ENCODE data around the gene INSR. TPM values are rescaled to one million over a fixed set of nuclear protein-coding genes. Genes with fewer than 3 reads are reported as not detected.
A peak's percentile ranks its signal among the peaks of the same experiment; 100 is the strongest.

Gene INSR
- total and polyA plus RNA-seq, 2 donors from 2014 or later: 15.5 to 50.4 TPM

DNA sequence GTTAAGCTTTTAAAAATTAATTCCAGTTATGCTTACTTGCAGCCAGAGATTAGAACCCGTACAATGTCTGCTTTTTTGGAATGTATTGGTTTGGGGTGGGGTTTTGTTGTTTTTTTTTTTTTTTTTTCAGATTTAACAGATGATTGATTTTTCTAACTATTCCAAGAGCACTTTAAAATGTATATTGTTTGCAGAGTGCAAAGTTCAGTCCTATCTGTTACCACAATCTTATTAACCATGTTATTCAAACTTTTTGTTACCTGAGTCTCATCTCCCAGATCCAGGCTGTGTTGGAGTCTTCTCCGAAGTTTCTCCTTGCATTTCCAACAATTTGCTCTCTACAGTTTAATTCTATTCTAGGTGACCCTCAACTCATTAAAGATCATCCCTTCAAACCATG lies 91.3 kb downstream of the INSR start:
- peaks cover 0 to 18% (median 11%) of the 10 kb centered on the region in 3 donors for H3K4me1 ChIP-seq (ENCODE audit: control insufficient read depth in 2 of 3, insufficient read depth in 2 of 3, low read depth in 1 of 3, low read length in 3 of 3)
- FAIRE-seq: no peak
- H3K9ac ChIP-seq (ENCODE audit: low read length in 3 of 3): no peak overlapping the region
- H3K9me3 ChIP-seq (ENCODE audit: control insufficient read depth in 2 of 3, insufficient read depth in 1 of 3, low read length in 3 of 3): no peaks in the 10 kb centered on the region
- H3K27ac ChIP-seq (ENCODE audit: low read depth in 2 of 2, low read length in 2 of 2): no peak overlapping the region
- H3K27me3 ChIP-seq (ENCODE audit: control insufficient read depth, insufficient read depth, low read length): no peaks in the 10 kb centered on the region
- TF ChIP-seq, protein P1, sequence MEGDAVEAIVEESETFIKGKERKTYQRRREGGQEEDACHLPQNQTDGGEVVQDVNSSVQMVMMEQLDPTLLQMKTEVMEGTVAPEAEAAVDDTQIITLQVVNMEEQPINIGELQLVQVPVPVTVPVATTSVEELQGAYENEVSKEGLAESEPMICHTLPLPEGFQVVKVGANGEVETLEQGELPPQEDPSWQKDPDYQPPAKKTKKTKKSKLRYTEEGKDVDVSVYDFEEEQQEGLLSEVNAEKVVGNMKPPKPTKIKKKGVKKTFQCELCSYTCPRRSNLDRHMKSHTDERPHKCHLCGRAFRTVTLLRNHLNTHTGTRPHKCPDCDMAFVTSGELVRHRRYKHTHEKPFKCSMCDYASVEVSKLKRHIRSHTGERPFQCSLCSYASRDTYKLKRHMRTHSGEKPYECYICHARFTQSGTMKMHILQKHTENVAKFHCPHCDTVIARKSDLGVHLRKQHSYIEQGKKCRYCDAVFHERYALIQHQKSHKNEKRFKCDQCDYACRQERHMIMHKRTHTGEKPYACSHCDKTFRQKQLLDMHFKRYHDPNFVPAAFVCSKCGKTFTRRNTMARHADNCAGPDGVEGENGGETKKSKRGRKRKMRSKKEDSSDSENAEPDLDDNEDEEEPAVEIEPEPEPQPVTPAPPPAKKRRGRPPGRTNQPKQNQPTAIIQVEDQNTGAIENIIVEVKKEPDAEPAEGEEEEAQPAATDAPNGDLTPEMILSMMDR (IDR thresholded peaks at IDR 0.05; ENCODE audit: borderline replicate concordance, extremely low read depth, insufficient read depth): no peak
- no peak overlapping the region for H3K4me3 ChIP-seq (ENCODE audit: low read length in 3 of 3)
- no peak for DNase-seq
- intact Hi-C loops (cut with DNase I): no loop called here
- H3K36me3 ChIP-seq (ENCODE audit: control insufficient read depth in 2 of 3, insufficient read depth in 3 of 3, low read length in 3 of 3): no peaks in the 10 kb centered on the region

DNA sequence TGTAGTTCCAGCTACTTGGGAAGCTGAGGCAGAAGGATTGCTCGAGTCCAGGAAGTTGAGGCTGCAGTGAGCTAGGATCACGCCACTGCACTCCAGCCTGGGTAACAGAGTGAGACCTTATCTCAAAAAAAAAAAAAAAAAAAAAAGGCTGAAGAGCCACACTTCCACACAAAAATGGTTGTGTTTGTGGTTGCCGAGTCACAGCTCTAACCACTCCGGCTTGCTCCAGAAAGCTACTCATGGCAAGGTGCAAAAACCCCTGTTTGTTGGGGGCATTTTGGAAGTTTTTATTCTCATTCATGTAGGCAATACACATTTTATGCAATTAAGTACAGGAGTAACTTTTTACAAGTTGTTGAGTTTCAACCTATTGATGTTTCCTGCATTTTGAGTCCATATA lies 93.5 kb downstream of the INSR start:
- peaks cover 0 to 21% (median 20%) of the 10 kb centered on the region in 3 donors for H3K4me1 ChIP-seq (ENCODE audit: control insufficient read depth in 2 of 3, insufficient read depth in 2 of 3, low read depth in 1 of 3, low read length in 3 of 3)

GRCh38 chr19:7199613-7200533 lies 94.3 kb downstream of the INSR start:
- H3K9ac ChIP-seq (ENCODE audit: low read length in 3 of 3): peak overlapping the region in 1 of 3 donors; percentile 8
- FAIRE-seq: no peak
- peak in 1 of 5 donors; percentile 51 for DNase-seq
- H3K4me1 ChIP-seq (ENCODE audit: control insufficient read depth in 2 of 3, insufficient read depth in 2 of 3, low read depth in 1 of 3, low read length in 3 of 3): peaks cover 0 to 20% (median 17%) of the 10 kb centered on the region in 3 donors
- H3K27ac ChIP-seq (ENCODE audit: low read depth in 2 of 2, low read length in 2 of 2): peak overlapping the region; percentile 9 to 48
- no peaks in the 10 kb centered on the region for H3K27me3 ChIP-seq (ENCODE audit: control insufficient read depth, insufficient read depth, low read length)
- TF ChIP-seq, protein P1 (IDR thresholded peaks at IDR 0.05; ENCODE audit: borderline replicate concordance, extremely low read depth, insufficient read depth): no peak
- no peaks in the 10 kb centered on the region for H3K9me3 ChIP-seq (ENCODE audit: control insufficient read depth in 2 of 3, insufficient read depth in 1 of 3, low read length in 3 of 3)
- intact Hi-C loops (cut with DNase I): no loop called here
- no peak overlapping the region for H3K4me3 ChIP-seq (ENCODE audit: low read length in 3 of 3)
- no peaks in the 10 kb centered on the region for H3K36me3 ChIP-seq (ENCODE audit: control insufficient read depth in 2 of 3, insufficient read depth in 3 of 3, low read length in 3 of 3)

More for the DNA sequence above, 93.5 kb downstream of the INSR start:
- FAIRE-seq: no peak
- TF ChIP-seq, protein P1 (IDR thresholded peaks at IDR 0.05; ENCODE audit: borderline replicate concordance, extremely low read depth, insufficient read depth): no peak
- Histone ChIP-seq H3K27ac (ENCODE audit: low read depth in 2 of 2, low read length in 2 of 2) (no peak overlapping the region), H3K36me3 (ENCODE audit: control insufficient read depth in 2 of 3, insufficient read depth in 3 of 3, low read length in 3 of 3) (no peaks in the 10 kb centered on the region), H3K4me3 (ENCODE audit: low read length in 3 of 3) (no peak overlapping the region), H3K9me3 (ENCODE audit: control insufficient read depth in 2 of 3, insufficient read depth in 1 of 3, low read length in 3 of 3) (no peaks in the 10 kb centered on the region), H3K27me3 (ENCODE audit: control insufficient read depth, insufficient read depth, low read length) (no peaks in the 10 kb centered on the region), H3K9ac (ENCODE audit: low read length in 3 of 3) (no peak overlapping the region)
- no peak for DNase-seq
- intact Hi-C loops (cut with DNase I): no loop called here

Data from kidney (tissue), 14 donors.